ENCODE data around the gene PDZD8.

DNA sequence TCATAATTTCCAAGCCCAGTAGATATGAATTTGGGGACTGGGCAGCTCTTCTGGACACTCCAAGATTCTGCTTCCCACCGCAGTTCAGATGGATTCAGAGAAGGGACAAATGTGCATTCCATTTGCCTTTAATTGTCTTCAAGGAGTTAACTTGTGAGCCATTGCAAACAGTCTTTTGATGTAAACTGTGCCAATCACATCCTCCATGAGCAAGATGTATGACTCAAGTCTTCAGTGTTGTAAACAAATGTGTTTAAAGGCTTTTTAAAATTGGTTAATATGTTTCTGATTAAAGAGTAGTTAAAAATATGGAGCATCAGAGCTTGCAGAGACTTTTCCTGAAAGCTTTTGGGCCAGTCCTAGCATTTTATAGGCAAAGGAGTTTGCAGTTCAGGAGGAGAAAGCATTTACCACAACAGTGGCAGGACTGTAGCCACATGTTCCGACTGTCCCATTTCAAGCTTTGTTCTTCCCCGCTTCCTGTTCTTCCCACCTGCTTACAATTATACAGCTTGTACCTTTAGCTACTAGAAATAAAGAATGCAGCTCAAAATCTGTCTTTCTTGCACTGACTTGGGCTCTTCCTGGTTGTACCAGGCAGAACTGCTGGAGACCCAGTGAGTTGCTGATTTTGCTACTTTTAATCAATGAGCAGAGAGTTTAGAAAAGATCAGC lies 128.1 kb downstream of the PDZD8 start:
- TF ChIP-seq, protein P1, sequence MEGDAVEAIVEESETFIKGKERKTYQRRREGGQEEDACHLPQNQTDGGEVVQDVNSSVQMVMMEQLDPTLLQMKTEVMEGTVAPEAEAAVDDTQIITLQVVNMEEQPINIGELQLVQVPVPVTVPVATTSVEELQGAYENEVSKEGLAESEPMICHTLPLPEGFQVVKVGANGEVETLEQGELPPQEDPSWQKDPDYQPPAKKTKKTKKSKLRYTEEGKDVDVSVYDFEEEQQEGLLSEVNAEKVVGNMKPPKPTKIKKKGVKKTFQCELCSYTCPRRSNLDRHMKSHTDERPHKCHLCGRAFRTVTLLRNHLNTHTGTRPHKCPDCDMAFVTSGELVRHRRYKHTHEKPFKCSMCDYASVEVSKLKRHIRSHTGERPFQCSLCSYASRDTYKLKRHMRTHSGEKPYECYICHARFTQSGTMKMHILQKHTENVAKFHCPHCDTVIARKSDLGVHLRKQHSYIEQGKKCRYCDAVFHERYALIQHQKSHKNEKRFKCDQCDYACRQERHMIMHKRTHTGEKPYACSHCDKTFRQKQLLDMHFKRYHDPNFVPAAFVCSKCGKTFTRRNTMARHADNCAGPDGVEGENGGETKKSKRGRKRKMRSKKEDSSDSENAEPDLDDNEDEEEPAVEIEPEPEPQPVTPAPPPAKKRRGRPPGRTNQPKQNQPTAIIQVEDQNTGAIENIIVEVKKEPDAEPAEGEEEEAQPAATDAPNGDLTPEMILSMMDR (IDR thresholded peaks at IDR 0.05) = no peak
- TF ChIP-seq POLR2A (IDR thresholded peaks at IDR 0.05) = no peak

Measured in right lobe of liver (tissue), 4 donors.